GM10266 (cell line): ENCODE data around the gene CHDH.

Experiments
- DNase-seq: peaks from one replicate; pipeline ENCODE4 v3.0.0; 2012; ENCODE audit errors: extremely low spot score
- CTCF ChIP-seq: IDR thresholded peaks from 2 replicates; pipeline ENCODE4 v1.5.1; 2012; ENCODE audit warnings: mild to moderate bottlenecking, low read depth; ENCODE audit not compliant: control insufficient read depth, insufficient read depth; ENCODE audit errors: missing control alignments

The CHDH gene

GRCh38 chr3:53863145-53863544, 16.9 kb upstream of the CHDH start:
- no peak for TF ChIP-seq CTCF
- no peak for DNase-seq

- TF ChIP-seq CTCF, result no peak
- DNase-seq, result no peak
Observed at GRCh38 chr3:53862241-53862640, 16.0 kb upstream of the CHDH start.

GRCh38 chr3:53860196-53860595, 14.0 kb upstream of the CHDH start:
- no peak for TF ChIP-seq CTCF
- no peak for DNase-seq

GRCh38 chr3:53859178-53859577, 13.0 kb upstream of the CHDH start:
- TF ChIP-seq CTCF, result no peak
- no peak for DNase-seq

- TF ChIP-seq CTCF, result no peak
- no peak for DNase-seq
Observed at GRCh38 chr3:53858096-53858741, 12.0 kb upstream of the CHDH start.

GRCh38 chr3:53856964-53857363, 10.7 kb upstream of the CHDH start:
- no peak for TF ChIP-seq CTCF
- DNase-seq, result no peak

- TF ChIP-seq CTCF, result no peak
- no peak for DNase-seq
Observed at GRCh38 chr3:53850895-53851294, 4.7 kb upstream of the CHDH start.
